ELR (cell line): ENCODE data around the gene MRPL14.
A peak's percentile ranks its signal among the peaks of the same experiment; 100 is the strongest.

Experiments
- DNase-seq: peaks from one replicate; pipeline ENCODE4 v3.0.0-alpha.2; 2015; ENCODE audit warnings: low read depth

MRPL14 gene

DNA sequence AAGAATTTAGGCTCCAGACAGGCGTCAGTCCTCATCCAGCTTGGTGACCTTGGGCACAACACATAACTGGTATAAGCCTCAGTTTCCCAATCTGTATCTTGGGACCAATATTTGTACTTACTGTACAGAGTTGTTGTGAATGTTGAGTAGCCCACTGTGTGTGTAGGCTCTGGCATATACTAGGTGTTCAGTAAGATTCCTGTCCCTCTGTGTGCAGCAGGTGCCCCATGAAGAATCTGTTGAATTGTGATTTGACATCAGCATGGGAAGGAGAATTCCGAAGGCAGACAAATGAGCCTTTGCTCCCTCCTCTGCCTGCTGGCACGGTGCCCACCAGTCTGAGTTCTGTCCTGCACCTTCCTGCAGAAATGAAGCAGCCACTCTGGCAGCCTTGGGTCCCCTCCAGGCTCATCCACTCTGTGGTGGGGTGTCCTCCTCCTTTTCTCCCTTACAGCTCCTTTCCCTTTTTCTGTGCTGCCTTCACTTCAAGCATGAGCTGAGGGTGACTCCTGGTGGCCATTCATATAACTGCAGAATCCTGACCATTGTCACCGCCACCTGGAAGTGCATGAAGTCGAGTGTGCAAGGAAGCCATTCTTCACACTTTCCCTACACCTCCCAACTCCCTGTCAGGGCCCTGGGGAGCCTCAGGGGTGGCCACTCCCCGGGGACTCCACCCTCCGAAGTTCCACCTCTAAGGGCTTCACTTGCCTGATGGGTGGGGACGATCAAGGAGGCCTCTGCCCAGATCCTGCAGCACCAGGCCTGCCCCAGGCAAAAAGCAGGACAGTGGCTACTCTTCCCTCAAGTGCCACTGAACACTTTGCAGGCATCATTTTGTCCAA, 48.2 kb downstream of the MRPL14 start:
- peak; percentile 80 for DNase-seq

- DNase-seq = no peak
Measured at GRCh38 chr6:44078219-44078826, 48.9 kb downstream of the MRPL14 start.

DNA sequence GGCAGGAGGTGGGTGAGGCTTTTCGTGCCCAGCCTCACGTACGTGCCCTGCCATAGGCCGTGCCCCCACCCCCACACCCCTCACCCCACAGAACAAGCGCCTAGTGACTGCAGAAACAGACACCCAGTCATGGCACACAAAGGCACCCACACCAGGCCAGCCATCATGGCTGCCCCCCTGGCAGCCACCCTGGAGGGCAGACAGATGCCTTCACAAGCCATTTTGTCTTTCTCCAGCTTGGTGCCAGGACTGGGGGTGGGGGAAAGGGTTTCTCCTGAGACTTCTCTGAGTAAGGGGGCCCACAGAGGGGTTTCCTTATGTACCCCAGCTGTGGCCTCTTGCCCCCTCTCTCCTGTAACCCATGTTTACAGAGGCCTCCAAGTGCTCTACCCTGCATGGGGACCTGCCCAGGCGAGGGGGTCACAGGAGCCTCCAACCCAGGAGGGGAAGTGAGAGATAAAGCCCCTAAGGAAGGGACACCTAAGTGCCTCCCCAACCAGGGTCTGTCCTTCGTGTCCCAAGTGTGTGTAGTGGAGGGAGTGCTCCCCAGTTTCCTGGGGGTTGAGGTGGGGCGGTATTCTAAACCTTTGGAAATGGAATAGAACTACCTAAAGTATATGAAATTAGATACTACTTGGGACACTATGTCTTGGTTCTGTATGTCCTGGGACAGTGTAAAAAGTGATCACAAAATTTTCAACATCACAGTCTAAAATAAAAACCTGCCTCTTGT, 49.9 kb downstream of the MRPL14 start:
- no peak for DNase-seq

DNA sequence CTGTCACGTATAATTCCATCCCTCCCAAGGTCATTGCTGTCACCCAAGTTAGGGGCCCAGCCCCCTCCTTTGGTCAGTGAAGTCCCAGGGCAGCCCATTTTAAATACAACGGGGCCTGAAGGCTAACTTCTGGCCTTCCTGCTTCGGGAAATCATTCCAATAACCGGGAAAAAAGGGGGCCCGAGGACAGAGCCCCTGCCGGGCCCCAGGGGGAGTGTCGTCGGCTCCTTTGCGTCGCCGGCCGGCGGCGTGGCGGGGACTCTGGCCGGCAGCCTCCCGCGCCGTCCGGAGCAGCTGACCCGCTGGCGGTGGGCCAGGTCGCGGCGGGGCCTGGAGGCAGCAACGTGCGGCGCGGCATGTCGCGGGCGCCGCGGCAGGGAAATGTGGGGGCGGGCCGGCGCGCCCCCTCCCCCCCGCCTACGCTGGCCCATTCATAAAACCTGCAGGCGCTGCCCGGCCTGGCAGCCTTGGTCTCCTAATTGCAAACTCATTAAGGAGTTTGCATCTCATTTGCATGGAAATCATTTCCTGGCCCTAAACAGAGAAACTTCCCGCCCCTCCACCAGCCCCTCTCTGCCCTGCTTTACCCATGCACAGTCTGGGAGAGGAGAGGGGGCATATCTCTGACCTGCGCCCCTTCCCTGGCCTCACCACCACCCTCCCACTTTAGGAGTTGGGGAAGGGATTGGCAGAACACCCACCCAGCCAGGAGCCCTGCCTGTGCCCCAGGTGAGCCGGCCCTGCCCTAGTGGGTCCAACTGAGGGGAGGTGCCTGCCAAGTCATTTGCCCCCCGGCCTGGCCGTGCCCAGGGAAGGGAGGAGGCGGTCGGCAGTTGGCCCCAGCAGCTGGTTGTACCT, 50.7 kb downstream of the MRPL14 start:
- DNase-seq = no peak

GRCh38 chr6:44075647-44076355, 51.5 kb downstream of the MRPL14 start:
- no peak for DNase-seq

DNA sequence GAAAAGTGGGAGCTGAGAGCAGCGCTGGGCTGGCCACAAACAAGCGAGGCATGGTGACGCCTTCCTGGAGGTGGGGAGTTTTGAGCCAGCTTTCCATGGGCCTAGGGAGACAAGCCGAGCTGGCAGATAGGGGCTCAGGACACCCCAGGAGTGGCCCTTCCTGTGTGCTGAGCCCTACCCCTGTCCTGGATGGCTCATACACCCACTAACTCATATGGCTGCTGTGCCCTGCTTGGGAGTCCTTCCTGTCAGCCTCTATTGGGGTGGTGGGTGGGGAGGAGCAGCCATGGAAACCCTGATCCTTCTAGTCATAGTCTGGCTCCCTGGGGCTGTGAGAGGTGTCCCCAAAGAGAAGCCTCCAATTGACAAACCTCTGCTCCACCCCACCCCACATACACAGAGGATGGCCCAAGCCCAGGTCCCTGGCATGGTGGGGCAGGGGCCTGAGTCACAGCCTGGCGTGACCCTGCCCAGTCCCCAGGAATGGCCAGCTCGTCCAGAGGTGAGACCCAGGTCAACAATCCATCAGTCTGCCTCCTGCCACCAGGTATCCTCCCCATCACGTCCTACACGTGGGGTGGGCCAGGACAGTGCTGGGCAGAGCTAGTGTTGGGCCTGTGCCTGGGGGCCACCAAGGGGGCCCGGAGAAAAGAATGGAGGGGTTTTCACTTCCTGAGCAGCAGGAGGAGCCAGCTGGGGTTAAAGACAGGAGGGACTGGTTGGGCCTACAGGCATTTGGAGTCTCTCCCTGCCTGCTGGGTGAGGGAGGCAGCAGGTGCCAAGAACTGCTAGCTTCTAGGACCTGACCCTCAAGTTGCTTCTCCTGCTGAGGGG, 52.2 kb downstream of the MRPL14 start:
- no peak for DNase-seq

GRCh38 chr6:44074439-44074812, 52.8 kb downstream of the MRPL14 start:
- peak; percentile 88 for DNase-seq

DNA sequence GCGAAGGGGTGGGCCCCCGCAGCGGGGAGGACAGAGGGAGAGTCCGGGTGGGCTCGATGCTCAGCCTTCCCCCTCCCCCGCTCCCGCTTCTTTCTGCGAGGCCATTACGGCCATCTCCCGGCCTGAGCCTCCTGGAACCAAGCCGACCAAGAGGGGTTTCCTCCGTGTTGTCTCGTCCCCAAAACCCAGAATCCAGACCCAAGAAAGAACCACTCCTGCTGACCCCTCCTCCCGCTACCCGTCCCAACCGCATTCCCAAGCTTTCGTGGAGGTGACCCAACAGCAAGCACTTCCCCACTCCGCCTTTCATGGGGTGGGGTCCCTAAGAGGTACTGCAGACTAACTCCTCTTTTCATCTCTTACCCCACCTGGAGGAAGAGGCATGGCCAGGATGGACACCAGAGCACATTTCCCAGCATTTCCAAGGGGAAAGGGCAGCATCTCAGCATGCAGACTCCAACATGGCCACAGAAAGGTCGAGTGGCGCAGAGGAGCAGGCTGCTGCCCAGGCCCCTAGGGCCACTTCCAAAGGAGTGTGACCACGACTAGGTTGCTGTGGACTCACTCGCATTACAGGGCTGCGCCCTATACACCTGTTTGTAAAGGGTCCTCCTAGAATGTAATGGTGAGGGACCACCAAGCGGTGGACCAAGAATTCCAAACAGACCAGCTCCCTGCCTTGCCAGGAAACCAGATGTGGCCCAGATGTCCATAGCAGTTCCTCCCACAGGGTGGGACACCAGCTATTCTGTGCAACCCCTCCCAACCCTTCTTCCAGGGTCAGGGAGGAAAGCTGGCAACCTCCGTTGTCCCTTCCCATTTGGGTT, 53.4 kb downstream of the MRPL14 start:
- DNase-seq = peak; percentile 45

- peak; percentile 88 for DNase-seq
Measured at GRCh38 chr6:44072959-44073611, 54.2 kb downstream of the MRPL14 start.

GRCh38 chr6:44072452-44072958, 54.7 kb downstream of the MRPL14 start:
- DNase-seq = no peak

DNA sequence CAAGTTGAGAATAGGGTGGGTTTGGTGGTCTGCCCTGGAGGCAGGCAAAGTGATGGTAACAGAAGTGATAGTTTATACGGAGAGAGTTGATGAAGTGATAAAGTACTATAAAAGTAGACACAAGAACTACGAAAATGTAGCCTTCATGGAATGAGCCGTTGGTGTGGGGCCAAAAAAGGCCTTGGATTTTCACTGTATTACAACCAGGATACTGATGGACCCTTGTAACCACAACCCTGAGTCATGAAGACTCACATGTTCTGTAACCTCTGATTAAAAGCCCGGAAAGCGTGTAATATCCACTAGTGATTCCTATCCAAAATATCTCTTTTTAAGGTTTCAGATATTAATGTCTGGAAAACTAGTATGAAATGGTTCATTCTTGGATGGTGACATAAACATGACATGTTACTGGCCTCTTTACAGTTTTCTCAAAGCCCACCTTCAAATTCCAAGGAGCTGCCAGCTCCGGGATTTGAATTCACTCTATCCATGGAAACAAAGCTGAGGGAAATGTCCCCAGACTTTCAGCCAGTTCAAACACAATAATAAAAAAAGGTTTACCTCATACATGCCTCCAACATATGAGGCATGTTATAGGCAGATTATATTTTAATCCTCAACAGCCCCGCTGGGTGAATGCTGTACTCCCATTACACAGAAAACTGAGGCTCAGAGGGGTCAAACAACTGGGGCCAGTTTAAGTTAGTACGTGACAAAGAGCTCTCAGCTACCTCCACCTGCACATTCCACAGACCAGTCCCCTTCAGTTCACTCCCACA, 55.4 kb downstream of the MRPL14 start:
- DNase-seq = peak; percentile 97

DNA sequence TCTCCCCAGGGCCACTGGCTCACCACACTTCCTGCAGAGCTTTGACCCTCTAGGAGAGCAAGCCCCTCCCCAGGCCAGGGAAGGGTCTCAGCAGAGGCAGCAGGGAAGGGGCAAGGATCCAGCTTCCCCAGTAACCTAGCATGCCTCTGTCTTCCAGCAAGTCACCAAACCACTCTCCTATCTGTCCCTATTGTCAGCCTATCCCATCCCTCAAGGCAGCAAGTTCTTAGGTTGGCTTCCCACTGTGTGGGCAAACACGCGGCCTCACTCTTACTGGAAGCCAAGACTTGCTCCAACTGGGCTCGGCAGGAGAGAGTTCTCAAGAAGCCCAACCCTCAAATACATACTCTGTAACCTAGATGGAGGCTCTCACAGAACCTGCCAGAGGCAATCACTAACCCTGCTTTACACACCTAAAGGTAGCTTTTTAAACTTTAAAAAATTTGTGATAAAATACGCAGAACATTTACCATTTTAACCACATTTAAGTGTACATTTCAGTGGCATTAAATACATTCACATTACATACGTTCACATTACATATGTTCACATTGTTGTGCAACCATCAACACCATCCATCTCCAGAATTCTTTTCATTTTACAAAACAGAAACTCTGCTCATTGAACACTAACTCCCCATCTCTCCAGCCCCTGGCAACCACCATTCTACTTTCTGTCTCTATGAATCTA, 58.5 kb downstream of the MRPL14 start:
- no peak for DNase-seq

DNA sequence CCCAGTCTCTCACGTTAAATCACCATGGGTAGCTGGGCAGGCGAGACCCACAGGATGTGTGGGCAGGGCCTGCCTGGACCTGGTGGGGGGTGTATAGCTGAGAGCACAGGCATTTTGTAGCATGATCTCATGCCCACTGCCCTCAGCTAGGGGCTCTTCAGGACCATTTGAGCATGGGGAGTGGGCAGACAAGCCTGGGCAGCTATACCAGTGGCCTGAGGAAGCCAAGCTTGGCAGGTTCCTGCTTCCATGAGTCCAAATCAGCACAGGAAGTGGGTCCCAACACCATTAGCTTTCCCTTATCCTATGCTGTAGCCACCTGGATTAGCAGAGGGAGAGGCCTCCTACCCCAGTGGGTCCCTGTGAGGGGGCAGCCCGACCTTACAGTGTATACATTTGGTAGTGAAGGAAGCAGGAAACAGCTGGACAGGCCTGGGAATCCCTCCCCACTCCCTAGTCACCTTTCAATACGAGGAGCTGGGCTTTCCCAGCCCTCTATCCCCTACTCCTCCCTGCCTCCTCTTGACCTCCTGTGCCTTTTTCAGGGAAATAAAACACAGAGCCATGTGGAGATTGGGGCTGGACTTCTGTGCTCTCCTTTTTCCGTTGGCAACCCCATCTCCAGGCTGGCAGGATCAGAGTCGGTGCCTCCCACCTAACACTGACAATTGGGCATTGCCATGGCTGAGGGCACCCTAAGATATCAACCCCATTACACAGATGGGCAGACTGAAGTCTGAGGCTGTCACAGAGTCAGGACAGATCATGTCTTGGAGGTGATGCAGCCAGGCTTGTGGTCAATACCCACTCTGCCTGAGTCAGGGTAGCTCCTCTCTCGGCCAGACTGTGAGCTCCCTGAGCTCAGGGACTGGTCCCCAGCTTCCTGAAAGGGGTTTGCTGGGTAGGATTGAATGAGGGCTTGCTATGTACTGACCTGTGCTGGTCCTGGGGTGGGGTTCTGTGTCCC, 59.8 kb downstream of the MRPL14 start:
- DNase-seq = peak; percentile 68

DNA sequence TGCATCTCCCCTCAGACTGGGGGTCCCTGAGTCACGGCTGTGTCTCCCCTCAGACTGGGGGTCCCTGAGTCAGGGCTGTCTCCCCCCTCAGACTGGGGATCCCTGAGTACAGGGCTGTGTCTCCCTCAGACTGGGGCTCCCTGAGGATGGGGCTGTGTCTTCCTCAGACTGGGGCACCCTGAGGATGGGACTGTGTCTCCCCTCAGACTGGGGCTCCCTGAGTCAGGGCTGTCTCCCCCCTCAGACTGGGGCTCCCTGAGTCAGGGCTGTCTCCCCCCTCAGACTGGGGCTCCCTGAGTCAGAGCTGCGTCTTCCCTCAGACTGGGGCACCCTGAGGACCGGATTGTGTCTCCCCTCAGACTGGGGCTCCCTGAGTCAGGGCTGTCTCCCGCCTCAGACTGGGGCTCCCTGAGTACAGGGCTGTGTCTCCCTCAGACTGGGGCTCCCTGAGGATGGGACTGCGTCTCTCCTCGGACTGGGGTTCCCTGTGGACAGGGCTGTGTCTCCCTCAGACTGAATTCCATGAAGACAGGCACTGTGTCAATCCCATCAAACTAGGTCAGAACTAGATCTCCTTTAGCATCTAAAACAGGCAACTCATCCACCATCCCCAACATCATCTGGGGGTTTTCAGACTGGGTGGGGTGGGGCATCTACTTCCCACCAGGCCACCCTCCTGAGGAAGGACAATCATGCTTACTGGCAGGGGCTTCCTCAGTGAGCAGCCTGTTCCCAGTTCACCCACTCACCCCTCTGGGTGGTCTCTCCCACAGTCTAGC, 60.7 kb downstream of the MRPL14 start:
- DNase-seq = peak; percentile 69

DNA sequence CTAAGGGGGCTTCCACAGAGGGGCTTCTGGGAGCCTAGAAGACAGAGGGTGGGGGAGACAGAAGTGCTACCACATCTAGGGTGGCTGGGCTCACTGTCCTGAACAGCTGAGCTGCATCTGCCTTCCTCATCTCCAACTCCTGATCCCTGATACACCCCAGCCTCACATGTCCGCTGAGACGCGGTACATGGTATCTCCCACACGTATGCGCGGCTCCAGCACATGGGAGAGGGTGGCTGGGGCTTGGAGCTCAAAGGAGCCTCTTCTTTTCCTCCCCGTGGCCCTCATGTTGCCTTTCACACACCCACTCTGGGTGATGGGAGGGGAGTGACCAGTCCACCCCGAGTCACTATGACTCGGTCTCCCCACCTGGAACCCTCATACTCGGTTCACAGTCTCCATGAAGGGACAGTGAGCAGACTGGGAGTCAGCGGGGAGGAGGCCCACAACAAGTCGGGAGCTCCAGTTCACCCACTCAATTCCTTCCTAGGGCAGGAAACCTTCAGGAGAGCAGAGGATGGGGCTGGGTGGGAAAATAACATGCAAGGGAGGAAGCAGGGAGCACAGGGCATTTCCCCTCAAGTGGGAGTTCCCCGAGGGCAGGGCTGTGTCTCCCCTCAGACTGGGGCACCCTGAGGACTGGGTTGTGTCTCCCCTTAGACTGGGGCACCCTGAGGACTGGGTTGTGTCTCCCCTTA, 61.7 kb downstream of the MRPL14 start:
- no peak for DNase-seq
